NCI-H82 (cell line): ENCODE results near the gene PRKAR1B.
A peak's percentile ranks its signal among the peaks of the same experiment; 100 is the strongest.
"Not testable (repeated sequence)": the region's sequence is repeated elsewhere in the genome, so short reads cannot be mapped to it uniquely, and the experiment has no call there.

Experiments used
- DNase-seq: peaks from one replicate; lab custom pipeline; 2025; lab: John Stamatoyannopoulos, UW

Gene PRKAR1B

GRCh38 chr7:756928-757560 lies 30.0 kb upstream of the PRKAR1B start:
- no peak for DNase-seq

DNA sequence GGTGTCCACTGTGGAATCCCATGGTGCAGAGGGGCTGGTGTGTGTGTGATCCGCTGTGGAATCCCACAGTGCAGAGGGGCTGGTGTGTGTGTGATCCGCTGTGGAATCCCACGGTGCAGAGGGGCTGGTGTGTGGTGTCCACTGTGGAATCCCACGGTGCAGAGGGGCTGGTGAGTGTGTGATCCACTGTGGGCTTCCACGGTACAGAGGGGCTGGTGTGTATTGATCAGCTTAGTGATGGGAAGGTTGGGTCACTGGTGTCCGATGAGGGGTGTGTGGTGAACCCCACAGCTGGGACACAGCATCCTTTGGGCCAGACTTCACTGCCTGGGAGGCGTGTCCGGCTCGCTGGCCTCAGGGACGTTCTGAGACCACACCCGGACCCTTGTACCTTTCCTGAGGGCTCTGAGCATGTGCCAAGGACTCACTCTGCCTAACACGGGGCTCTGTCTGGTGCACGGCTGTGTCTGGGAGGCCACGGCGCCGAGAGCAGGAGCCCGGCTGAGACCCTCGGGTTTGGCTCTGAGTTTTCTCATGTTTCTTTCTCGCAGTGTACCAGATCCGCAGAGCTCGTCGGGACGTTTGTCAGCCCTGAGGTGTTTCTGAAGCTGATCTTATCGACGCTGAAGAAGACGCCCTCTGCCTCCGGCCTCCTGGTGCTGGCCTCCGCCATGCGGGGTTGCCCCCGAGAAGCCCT lies 29.3 kb upstream of the PRKAR1B start:
- DNase-seq = no peak

- no peak for DNase-seq
Observed at GRCh38 chr7:755413-755805, 28.3 kb upstream of the PRKAR1B start.

DNA sequence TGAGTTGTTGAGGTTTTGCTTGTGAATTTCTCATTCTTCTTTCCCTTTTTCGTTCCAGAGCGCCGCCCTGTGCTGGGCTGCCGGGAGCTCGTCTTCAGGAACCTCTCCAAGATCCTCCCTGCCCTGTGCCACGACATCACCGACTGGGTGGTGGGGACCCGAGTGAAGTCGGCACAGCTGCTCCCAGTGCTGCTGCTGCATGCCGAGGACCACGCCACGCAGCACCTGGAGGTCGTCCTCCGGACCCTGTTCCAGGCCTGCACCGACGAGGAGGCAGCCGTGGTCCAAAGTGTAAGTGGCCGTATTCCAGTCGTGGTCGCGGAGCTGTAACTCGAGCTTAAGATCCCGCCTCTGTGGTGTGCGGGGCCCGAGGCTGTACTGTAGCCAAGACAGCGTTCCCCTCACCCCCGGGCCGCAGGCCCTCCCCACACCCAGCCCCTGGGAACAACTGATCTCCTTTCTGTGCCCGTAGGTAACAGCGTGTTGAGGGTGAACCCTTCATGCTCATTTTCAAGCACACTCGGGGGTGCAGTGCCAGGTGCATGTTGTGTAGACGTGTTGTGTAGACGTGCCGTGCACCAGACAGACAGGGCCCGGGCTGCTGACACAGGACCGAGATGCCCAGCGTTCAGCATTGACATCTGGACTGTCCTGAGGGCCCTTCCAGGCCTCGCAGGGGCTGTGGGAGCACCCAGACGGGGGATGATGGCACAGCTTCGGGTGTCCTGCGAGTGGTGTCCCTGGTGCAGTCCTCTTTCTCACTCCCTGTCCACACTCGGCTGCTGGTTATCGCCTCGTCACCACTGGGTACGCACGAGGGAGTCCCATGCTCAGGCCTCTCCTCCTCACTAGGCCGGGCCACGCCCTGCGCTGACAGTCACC lies 27.7 kb upstream of the PRKAR1B start:
- no peak for DNase-seq

GRCh38 chr7:753190-753589 lies 26.1 kb upstream of the PRKAR1B start:
- no peak for DNase-seq

GRCh38 chr7:752256-752655 lies 25.2 kb upstream of the PRKAR1B start:
- not testable (repeated sequence) for DNase-seq

- DNase-seq = no peak
Observed at GRCh38 chr7:751826-752225, 24.7 kb upstream of the PRKAR1B start.

GRCh38 chr7:750111-750905 lies 23.2 kb upstream of the PRKAR1B start:
- peak; percentile 92 for DNase-seq

DNA sequence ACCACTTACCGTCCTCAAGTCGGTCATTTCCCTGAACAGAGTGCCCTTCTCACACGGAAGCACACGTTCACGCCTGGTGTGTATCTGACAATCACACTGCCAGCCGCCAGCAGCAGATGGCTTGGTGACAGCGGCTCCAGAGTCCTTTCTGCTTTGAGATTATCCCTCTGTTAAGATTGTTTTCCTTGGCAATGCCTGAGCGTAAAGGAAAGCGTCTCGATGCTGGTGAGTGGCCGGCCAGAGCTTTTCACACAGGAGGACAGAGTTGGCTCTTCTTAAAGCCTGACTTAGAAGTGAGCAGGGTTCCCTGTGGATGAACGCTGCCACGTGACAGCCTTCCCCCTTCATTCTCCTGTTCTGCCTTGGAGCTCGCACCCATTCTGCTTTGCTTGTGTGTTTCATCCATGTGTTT lies 22.1 kb upstream of the PRKAR1B start:
- DNase-seq = peak; percentile 96

DNA sequence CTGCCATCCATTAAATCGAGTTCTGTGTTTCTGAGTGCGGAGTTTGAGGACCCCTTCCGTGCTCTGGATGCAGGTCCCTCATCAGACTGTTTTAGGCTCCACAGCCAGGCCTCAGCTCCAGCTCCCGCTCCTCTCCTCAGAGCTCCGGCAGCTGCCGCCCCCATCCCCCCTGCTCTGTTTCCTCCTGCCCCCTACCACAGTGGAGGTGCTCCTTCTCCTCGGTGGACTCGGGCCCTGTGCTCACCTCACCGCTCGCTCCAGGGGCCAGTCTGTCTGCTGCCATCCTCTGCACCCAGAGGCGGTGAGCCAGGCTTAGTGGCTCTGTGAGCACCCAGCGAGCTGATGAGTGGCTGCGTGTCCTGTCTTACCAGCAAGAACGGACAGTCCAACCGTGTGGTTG lies 21.4 kb upstream of the PRKAR1B start:
- peak; percentile 64 for DNase-seq

DNA sequence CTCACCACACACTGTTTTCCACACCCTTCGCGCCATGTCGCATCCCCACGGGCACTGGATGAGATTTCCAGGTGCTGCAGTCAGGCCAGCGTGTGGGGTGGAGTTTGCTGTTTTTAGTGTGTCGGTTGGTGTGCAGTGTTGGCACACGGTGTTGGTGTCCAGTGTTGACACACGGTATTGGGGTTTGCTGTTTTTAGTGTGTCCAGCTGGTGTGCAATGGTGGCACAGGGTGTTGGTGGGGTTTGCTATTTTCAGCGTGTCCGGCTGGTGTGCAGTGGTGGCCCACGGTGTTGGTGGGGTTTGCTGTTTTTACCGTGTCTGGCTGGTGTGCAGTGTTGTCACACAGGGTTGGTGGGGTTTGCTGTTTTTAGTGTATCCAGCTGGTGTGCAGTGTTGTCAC lies 20.1 kb upstream of the PRKAR1B start:
- DNase-seq = no peak

GRCh38 chr7:746155-747061 lies 19.3 kb upstream of the PRKAR1B start:
- DNase-seq = no peak

- no peak for DNase-seq
Observed at GRCh38 chr7:745431-746154, 18.5 kb upstream of the PRKAR1B start.

DNA sequence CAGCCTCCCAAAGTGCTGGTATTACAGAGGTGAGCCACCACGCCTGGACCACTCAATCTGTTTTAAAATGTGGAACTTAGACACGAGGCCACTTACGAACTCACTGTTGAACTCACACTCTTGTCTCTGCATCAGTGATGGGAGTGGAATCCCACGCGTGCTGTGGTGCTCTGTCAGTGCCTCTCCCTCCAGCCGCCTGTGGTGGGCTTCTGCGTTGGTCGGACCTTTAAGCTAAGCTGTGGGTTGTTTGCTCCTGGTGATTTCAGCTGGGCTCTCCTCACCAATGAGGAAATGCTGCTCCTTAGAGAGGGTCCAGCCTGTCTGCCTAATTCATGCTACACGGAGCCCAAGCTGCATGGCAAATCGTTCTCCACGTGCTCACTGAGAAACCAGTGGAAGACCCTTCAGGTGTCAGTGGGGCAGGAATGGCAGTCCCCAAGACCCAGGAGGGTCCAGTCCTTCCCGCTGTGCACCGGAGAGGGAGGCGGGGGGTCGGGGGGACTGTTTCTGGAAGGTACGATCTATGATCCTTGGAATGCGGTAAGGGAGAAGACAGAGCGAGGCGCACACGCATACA lies 17.9 kb upstream of the PRKAR1B start:
- no peak for DNase-seq

DNA sequence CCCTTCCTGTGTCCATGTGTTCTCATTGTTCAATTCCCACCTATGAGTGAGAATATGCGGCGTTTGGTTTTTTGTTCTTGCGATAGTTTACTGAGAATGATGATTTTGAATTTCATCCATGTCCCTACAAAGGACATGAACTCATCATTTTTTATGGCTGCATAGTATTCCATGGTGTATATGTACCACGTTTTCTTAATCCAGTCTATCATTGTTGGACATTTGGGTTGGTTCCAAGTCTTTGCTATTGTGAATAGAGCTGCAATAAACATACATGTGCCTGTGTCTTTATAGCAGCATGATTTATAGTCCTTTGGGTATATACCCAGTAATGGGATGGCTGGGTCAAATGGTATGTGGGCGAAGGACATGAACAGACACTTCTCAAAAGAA lies 17.0 kb upstream of the PRKAR1B start:
- not testable (repeated sequence) for DNase-seq

- DNase-seq = not testable (repeated sequence)
Observed at GRCh38 chr7:743341-744127, 16.5 kb upstream of the PRKAR1B start.

GRCh38 chr7:742791-743190 lies 15.7 kb upstream of the PRKAR1B start:
- no peak for DNase-seq

GRCh38 chr7:741850-742249 lies 14.8 kb upstream of the PRKAR1B start:
- DNase-seq = no peak

DNA sequence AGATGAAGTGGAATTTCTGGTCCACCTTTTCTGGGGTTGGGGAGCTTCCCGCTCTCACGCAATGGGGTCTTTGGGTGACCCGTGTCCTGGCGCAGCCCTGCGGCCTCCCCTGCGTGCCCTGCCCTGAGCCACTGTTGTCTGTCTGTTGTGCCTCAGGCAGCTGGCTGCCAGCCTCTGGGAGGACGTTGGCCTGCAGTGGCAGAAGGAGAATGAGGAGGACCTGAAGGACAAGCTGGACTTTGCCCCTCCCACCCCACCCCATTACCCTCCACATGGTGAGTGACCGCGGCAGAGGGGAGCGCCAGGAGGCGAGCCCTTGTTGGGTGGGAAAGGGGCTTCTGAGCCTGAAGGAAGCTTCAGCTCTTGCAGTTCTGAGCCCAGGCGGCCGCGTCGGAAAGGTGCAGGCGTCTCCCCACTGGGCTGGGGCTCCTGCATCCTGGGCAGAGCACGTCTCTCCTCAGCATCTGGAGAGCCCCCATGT lies 14.2 kb upstream of the PRKAR1B start:
- no peak for DNase-seq
